Ascending aorta (tissue), 2 donors: Measurements from ENCODE around the gene CNOT1. TPM values are rescaled to one million over a fixed set of nuclear protein-coding genes. Genes with fewer than 3 reads are reported as not detected.

ENCODE experiments used
- DNase-seq, 2 donors: peaks; one replicate each; pipeline ENCODE4 v3.0.0-alpha.2; 2019; ENCODE audit warnings: low spot score in 2 of 2
- H3K27ac ChIP-seq, 2 donors: fragments of 200-600 bp; sonication (generic); one replicate each; pipeline ENCODE4 v1.5.1; 2016 to 2017; ENCODE audit warnings: mild to moderate bottlenecking in 1 of 2
- H3K27me3 ChIP-seq: fragments of 200-600 bp; sonication (generic); one replicate; pipeline ENCODE4 v1.5.1; 2017
- H3K36me3 ChIP-seq, 2 donors: fragments of 200-600 bp; sonication (generic); one replicate each; pipeline ENCODE4 v1.5.1; 2016
- H3K4me1 ChIP-seq, 2 donors: fragments of 200-600 bp; sonication (generic); one replicate each; pipeline ENCODE4 v1.5.1; 2016 to 2017; ENCODE audit warnings: mild to moderate bottlenecking in 1 of 2
- H3K4me3 ChIP-seq, 2 donors: fragments of 200-600 bp; sonication (generic); one replicate each; pipeline ENCODE4 v1.5.1; 2016 to 2017; ENCODE audit warnings: mild to moderate bottlenecking in 1 of 2
- H3K9me3 ChIP-seq, 2 donors: fragments of 200-600 bp; sonication (generic); one replicate each; pipeline ENCODE4 v1.5.1; 2016
- CTCF ChIP-seq, 3 experiments: fragments of 200-600 bp in 2 of 3; fragments of 450-650 bp in 1 of 3; sonication (generic) in 2 of 3; IDR thresholded peaks; one replicate each; pipeline ENCODE4 v1.5.1; 2016 to 2019; ENCODE audit warnings: antibody characterized with exemption in 3 of 3, mild to moderate bottlenecking in 1 of 3, moderate library complexity in 1 of 3
- intact Hi-C: fragments of 100-400 bp; cut with DNase I; formaldehyde crosslinking; loops from one replicate; pipeline ENCODE4 v1.15.1; 2023
- total RNA-seq: library from RNA; depleted of rRNA; stranded (reverse); fragments of >200 nt; gene quantifications from one replicate; pipeline ENCODE4 v1.1.0, GENCODE V29; 2016

CNOT1 gene
- total RNA-seq = 324 TPM

GRCh38 chr16:58629733-58630640 is at the start of gene CNOT1:
CNOT1 (minus strand) TSS chr16:58629826; CDS start chr16:58599337, 30,489 bp downstream.
- TF ChIP-seq CTCF (IDR thresholded peaks at IDR 0.05) = no peak
- intact Hi-C loops = loop anchor here (2.0 to 10.0 kb wide), 6 partner anchors 55 to 1695 kb away; partner anchors contain the start of genes GINS3, HERPUD1, SETD6 and SLC38A7
- Histone ChIP-seq H3K27me3 (no peaks in the 10 kb centered on the region), H3K4me3 (peak within 1 kb of the TSS; percentile 78 to 86), H3K9me3 (no peaks in the 10 kb centered on the region), H3K36me3 (peaks cover 0 to 4% of the 10 kb centered on the region in 2 donors), H3K4me1 (peaks cover 0 to 6% of the 10 kb centered on the region in 2 donors), H3K27ac (peak within 1 kb of the TSS; percentile 98)
- peak; percentile 98 to 100 for DNase-seq

GRCh38 chr16:58678716-58679115 is 49.1 kb upstream of the CNOT1 start:
- Histone ChIP-seq H3K9me3 (no peaks in the 10 kb centered on the region), H3K4me1 (peaks cover 0 to 4% of the 10 kb centered on the region in 2 donors), H3K27ac (no peak overlapping the region), H3K36me3 (peaks cover 6 to 19% of the 10 kb centered on the region in 2 donors), H3K27me3 (no peaks in the 10 kb centered on the region), H3K4me3 (no peak overlapping the region)
- intact Hi-C loops = loop anchor here (1.0 kb wide), 1 partner anchor 78 kb away; no protein-coding TSS in a partner anchor
- TF ChIP-seq CTCF (IDR thresholded peaks at IDR 0.05) = peak in 2 of 3 experiments; percentile 32 to 67
- DNase-seq = peak in 1 of 2 donors; percentile 68

- Histone ChIP-seq H3K4me1 (no peaks in the 10 kb centered on the region), H3K9me3 (no peaks in the 10 kb centered on the region), H3K27me3 (no peaks in the 10 kb centered on the region), H3K4me3 (no peak overlapping the region), H3K36me3 (peaks cover 6 to 19% of the 10 kb centered on the region in 2 donors), H3K27ac (no peak overlapping the region)
- intact Hi-C loops = loop anchor here (1.0 kb wide), 1 partner anchor 78 kb away; no protein-coding TSS in a partner anchor
- no peak for TF ChIP-seq CTCF (IDR thresholded peaks at IDR 0.05)
- DNase-seq = no peak
Observed at GRCh38 chr16:58678269-58678668, 48.6 kb upstream of the CNOT1 start.

- H3K4me3 ChIP-seq = no peak overlapping the region
- no peaks in the 10 kb centered on the region for H3K9me3 ChIP-seq
- TF ChIP-seq CTCF (IDR thresholded peaks at IDR 0.05) = no peak
- peaks cover 10 to 17% of the 10 kb centered on the region in 2 donors for H3K36me3 ChIP-seq
- H3K27ac ChIP-seq = no peak overlapping the region
- DNase-seq = no peak
- H3K27me3 ChIP-seq = no peaks in the 10 kb centered on the region
- intact Hi-C loops = no loop called here
- no peaks in the 10 kb centered on the region for H3K4me1 ChIP-seq
Observed at GRCh38 chr16:58670946-58671583, 41.4 kb upstream of the CNOT1 start.

- Histone ChIP-seq H3K4me1 (no peaks in the 10 kb centered on the region), H3K27ac (no peak overlapping the region), H3K4me3 (no peak overlapping the region), H3K36me3 (peaks cover 10 to 17% of the 10 kb centered on the region in 2 donors), H3K27me3 (no peaks in the 10 kb centered on the region), H3K9me3 (no peaks in the 10 kb centered on the region)
- intact Hi-C loops = no loop called here
- TF ChIP-seq CTCF (IDR thresholded peaks at IDR 0.05) = no peak
- DNase-seq = no peak
Observed at GRCh38 chr16:58670177-58670576, 40.6 kb upstream of the CNOT1 start.
